HepG2 (cell line): ENCODE measurements around the gene RIPOR3. TPM values are rescaled to one million over a fixed set of nuclear protein-coding genes. Genes with fewer than 3 reads are reported as not detected.

Experiments used
- ELF1 ChIP-seq: sonication (generic); formaldehyde crosslinking; IDR thresholded peaks from 2 replicates; pipeline ENCODE4 v1.4.0; 2020; ENCODE audit warnings: missing genetic modification reagents
- HDAC2 ChIP-seq: sonication (generic); formaldehyde crosslinking; IDR thresholded peaks from 2 replicates; pipeline ENCODE4 v1.4.0; 2020; ENCODE audit warnings: missing genetic modification reagents
- HNF4A ChIP-seq: sonication (generic); formaldehyde crosslinking; IDR thresholded peaks from 2 replicates; pipeline ENCODE4 v1.4.0; 2020; ENCODE audit warnings: missing genetic modification reagents
- HOXA5 ChIP-seq: sonication (generic); formaldehyde crosslinking; IDR thresholded peaks from 2 replicates; pipeline ENCODE4 v1.4.0; 2020; ENCODE audit warnings: missing genetic modification reagents
- MXD3 ChIP-seq: IDR thresholded peaks from 2 replicates; pipeline ENCODE4 v1.6.1; 2016; ENCODE audit warnings: mild to moderate bottlenecking, missing biosample characterization, missing genetic modification reagents
- MXD4 ChIP-seq: IDR thresholded peaks from 2 replicates; pipeline ENCODE4 v1.6.1; 2016; ENCODE audit warnings: mild to moderate bottlenecking, missing biosample characterization, missing genetic modification reagents
- NCOR1 ChIP-seq: fragments of 200-600 bp; sonication (generic); IDR thresholded peaks from 2 replicates; pipeline ENCODE4 v1.7.0; 2017; ENCODE audit warnings: antibody characterized with exemption, low read length, borderline replicate concordance
- NFATC3 ChIP-seq: sonication (generic); formaldehyde crosslinking; IDR thresholded peaks from 2 replicates; pipeline ENCODE4 v1.5.1; 2020; ENCODE audit warnings: mild to moderate bottlenecking, missing genetic modification reagents
- TRIM22 ChIP-seq: fragments of 450-650 bp; IDR thresholded peaks from 2 replicates; pipeline ENCODE4 v1.6.1; 2017
- ZBTB10 ChIP-seq: sonication (generic); formaldehyde crosslinking; IDR thresholded peaks from 2 replicates; pipeline ENCODE4 v1.4.0; 2020; ENCODE audit warnings: missing genetic modification reagents, borderline replicate concordance
- ZBTB4 ChIP-seq: sonication (generic); formaldehyde crosslinking; IDR thresholded peaks from 2 replicates; pipeline ENCODE4 v1.4.0; 2020; ENCODE audit warnings: missing genetic modification reagents, mild to moderate bottlenecking, borderline replicate concordance
- ZFP36L1 ChIP-seq: sonication (generic); formaldehyde crosslinking; IDR thresholded peaks from 2 replicates; pipeline ENCODE4 v1.8.0; 2022; ENCODE audit warnings: mild to moderate bottlenecking, missing genetic modification reagents, moderate library complexity
- ZNF160 ChIP-seq: sonication (generic); formaldehyde crosslinking; IDR thresholded peaks from 2 replicates; pipeline ENCODE4 v1.8.0; 2022; ENCODE audit warnings: mild to moderate bottlenecking, inconsistent platforms, missing genetic modification reagents
- ZNF574 ChIP-seq: sonication (generic); formaldehyde crosslinking; IDR thresholded peaks from 2 replicates; pipeline ENCODE4 v1.4.0; 2020; ENCODE audit warnings: missing genetic modification reagents
- ZNF597 ChIP-seq: sonication (generic); formaldehyde crosslinking; IDR thresholded peaks from 2 replicates; pipeline ENCODE4 v1.5.0; 2020; ENCODE audit warnings: missing genetic modification reagents
- ZNF619 ChIP-seq: sonication (generic); formaldehyde crosslinking; IDR thresholded peaks from 2 replicates; pipeline ENCODE4 v1.4.0; 2020; ENCODE audit warnings: mild to moderate bottlenecking, missing genetic modification reagents
- polyA plus RNA-seq, 8 experiments: library from polyadenylated mRNA; depleted of rRNA in 3 of 8; stranded (reverse) in 7 of 8; unstranded in 1 of 8; fragments of >200 nt; fragmentation: Illumina TruSeq in 4 of 8; extraction: Trizol in 4 of 8; gene quantifications; 2 replicates each; pipeline versions ENCODE4 v1.2.1 to v1.2.3, GENCODE V29; 2011 to 2016; ENCODE audit warnings: low read depth in 4 of 8, missing spikeins in 1 of 8, mixed read lengths in 1 of 8; ENCODE audit not compliant: insufficient read depth in 1 of 8
- total RNA-seq, 5 experiments: library from RNA; depleted of rRNA; stranded (reverse); fragments of >200 nt; fragmentation: Illumina TruSeq; extraction: Trizol; gene quantifications; 2 replicates each; pipeline ENCODE4 v1.2.3, GENCODE V29; 2016; ENCODE audit warnings: low read depth in 1 of 5

RIPOR3 gene
- total and polyA plus RNA-seq, 2 of the 13 experiments (the other 11 are each of a cell fraction or from before 2014, with no cell fraction given), result 0.18 TPM; not detected in 1

- TF ChIP-seq ZNF574 (CRISPR knock-in tag) (peak; percentile 70), MXD3 (CRISPR knock-in tag) (0 out of 2 replicates have a peak, but pooled peaks have one; percentile 13), HOXA5 (CRISPR knock-in tag) (no peak), TRIM22 (no peak), ZFP36L1 (no peak), MXD4 (no peak), ZNF597 (CRISPR knock-in tag) (no peak), NCOR1 (peak; percentile 87; the same call in 1 of the 2 replicates), ZBTB10 (no peak), HNF4A (peak; percentile 88), ZBTB4 (CRISPR knock-in tag) (0 out of 2 replicates have a peak, but pooled peaks have one; percentile 12), ZNF160 (CRISPR knock-in tag) (no peak), ZNF619 (CRISPR knock-in tag) (peak; percentile 67; the same call in 1 of the 2 replicates), NFATC3 (no peak), ELF1 (CRISPR knock-in tag) (peak; percentile 61; the same call in 1 of the 2 replicates), HDAC2 (peak; percentile 97)
These were observed 15.5 kb downstream of the RIPOR3 start (continued) for GRCh38 chr20:50675671-50676376.
